HG02840 (cell line): Measurements from ENCODE around the gene NTNG1.

ENCODE experiments used
- ATAC-seq: cut with Tn5 transposase; IDR thresholded peaks from one replicate; pipeline ENCODE4 v1.9.1; 2021; ENCODE audit warnings: mild to moderate bottlenecking, moderate library complexity, moderate number of reproducible peaks; ENCODE audit not compliant: unreplicated experiment, low FRiP score

The NTNG1 gene

GRCh38 chr1:107531065-107531908 is 390.4 kb downstream of the NTNG1 start:
- ATAC-seq = no peak

GRCh38 chr1:107532318-107532717 is 391.5 kb downstream of the NTNG1 start:
- ATAC-seq = no peak
